Measurements from ENCODE around the gene KRTAP4-6. TPM values are rescaled to one million over a fixed set of nuclear protein-coding genes. Genes with fewer than 3 reads are reported as not detected.
"Not testable (repeated sequence)": the region's sequence is repeated elsewhere in the genome, so short reads cannot be mapped to it uniquely, and the experiment has no call there.

The KRTAP4-6 gene
- total and polyA plus RNA-seq, 2 of the 8 experiments (the other 6 are each of a cell fraction or from before 2014, with no cell fraction given): not detected

DNA sequence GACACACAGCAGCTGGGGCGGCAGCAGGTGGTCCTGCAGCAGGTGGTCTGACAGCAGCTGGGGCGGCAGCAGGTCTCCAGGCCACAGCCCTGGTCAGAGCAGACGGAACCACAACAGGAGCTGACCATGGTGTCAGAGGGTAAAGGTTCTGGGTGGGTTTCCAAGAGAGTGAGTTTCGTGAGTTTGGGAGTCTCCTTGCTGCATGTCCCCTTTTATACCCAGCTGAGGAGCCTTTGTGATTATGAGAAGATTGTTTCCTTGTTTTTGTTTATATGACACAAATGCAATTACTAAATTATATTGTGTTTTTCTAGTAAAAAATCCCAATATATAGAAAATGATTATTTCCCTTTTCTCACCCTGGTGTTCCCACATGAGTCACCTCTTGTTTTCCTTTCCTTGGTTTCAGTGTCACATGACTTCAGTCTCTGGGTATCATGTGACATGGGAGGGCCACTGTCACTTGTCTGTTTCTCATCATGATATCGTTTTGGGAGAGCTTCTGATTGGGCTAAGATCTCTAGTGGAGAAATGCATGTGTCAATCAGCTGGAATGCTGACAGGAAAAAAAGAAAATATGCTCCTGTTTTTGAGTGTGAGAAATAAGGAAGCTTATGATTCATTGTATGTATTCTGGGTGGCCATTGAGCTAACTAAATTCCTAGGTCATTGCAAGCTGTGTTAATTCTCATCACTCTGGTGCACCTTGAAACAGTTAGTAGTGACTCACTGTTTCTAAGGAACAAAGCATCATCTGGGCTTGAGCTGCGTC is at the start of gene KRTAP4-6 (continued):
- no peak for TF ChIP-seq RNF2 (IDR thresholded peaks at IDR 0.05; ENCODE audit: borderline replicate concordance, low read depth, low read length, missing control alignments, poor library complexity, severe bottlenecking)
- TF ChIP-seq CTBP2 (IDR thresholded peaks at IDR 0.05; ENCODE audit: borderline replicate concordance, insufficient read depth, insufficient read length, low read length): no peak

DNA sequence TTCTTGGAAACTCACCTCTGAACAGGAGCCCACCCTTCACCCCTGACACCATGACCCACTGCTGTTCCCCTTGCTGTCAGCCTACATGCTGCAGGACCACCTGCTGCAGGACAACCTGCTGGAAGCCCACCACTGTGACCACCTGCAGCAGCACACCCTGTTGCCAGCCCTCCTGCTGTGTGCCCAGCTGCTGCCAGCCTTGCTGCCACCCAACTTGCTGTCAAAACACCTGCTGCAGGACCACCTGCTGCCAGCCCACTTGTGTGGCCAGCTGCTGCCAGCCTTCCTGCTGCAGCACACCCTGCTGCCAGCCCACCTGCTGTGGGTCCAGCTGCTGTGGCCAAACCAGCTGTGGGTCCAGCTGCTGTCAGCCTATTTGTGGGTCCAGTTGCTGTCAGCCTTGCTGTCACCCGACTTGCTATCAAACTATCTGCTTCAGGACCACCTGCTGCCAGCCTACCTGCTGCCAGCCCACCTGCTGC is 49.5 kb upstream of the KRTAP4-6 start, which contains the start of gene KRTAP9-1:
Gene KRTAP9-1 (plus strand): TSS at position 51 of the 482 bp plus-strand sequence. CDS start 0 bp downstream, at position 51.
- H3K23ac ChIP-seq (ENCODE audit: insufficient read length); H3K23me2 ChIP-seq (ENCODE audit: low read depth, low read length); H3K79me2 ChIP-seq (ENCODE audit: control insufficient read depth in 1 of 2, insufficient read depth in 2 of 2, low read length in 2 of 2); H2BK20ac ChIP-seq (ENCODE audit: low read length); H3K9ac ChIP-seq (replicated peaks in 1 of 4; ENCODE audit: extremely low read depth in 1 of 4, low read depth in 3 of 4, low read length in 3 of 4); H3K56ac ChIP-seq (replicated peaks; ENCODE audit: insufficient read length, low read depth, low read length); H3K18ac ChIP-seq (ENCODE audit: extremely low read depth, low read length); DNase-seq (ENCODE audit: low read depth in 1 of 2, low spot score in 2 of 2); H3K36me3 ChIP-seq (ENCODE audit: control insufficient read depth in 2 of 4, insufficient read depth in 4 of 4, low read length in 3 of 4); H4K91ac ChIP-seq (replicated peaks; ENCODE audit: insufficient read length, low read length); CTCF ChIA-PET (ENCODE audit: partially characterized antibody); H3K4me2 ChIP-seq (ENCODE audit: insufficient read depth in 1 of 2, low read depth in 2 of 2, low read length in 2 of 2); H2BK12ac ChIP-seq (ENCODE audit: low read depth, low read length); H3K4ac ChIP-seq (replicated peaks; ENCODE audit: insufficient read length, low read depth, low read length); H3K14ac ChIP-seq (ENCODE audit: insufficient read length); H2AK5ac ChIP-seq (ENCODE audit: low read depth, low read length); H2BK15ac ChIP-seq (ENCODE audit: low read length); H3K4me3 ChIP-seq (ENCODE audit: extremely low read depth in 1 of 4, insufficient read depth in 2 of 4, low read depth in 3 of 4, low read length in 4 of 4); H3K79me1 ChIP-seq (ENCODE audit: low read depth, low read length); H4K5ac ChIP-seq (ENCODE audit: insufficient read length, low read depth, low read length); H3K27ac ChIP-seq (ENCODE audit: low read depth, low read length); H3K4me1 ChIP-seq (replicated peaks in 1 of 4; ENCODE audit: control insufficient read depth in 3 of 4, insufficient read depth in 4 of 4, low read length in 3 of 4); H2AFZ ChIP-seq (ENCODE audit: low read length); POLR2A ChIA-PET (ENCODE audit: partially characterized antibody); H3K27me3 ChIP-seq (replicated peaks in 1 of 4; ENCODE audit: control insufficient read depth in 3 of 4, extremely low read depth in 1 of 4, insufficient read depth in 3 of 4, low read length in 3 of 4); H4K20me1 ChIP-seq (replicated peaks in 1 of 2; ENCODE audit: control insufficient read depth in 1 of 2, insufficient read depth in 2 of 2, low read length in 2 of 2); H3K9me3 ChIP-seq (ENCODE audit: insufficient read depth in 2 of 2, low read depth in 1 of 2, low read length in 1 of 2); FAIRE-seq; H2BK120ac ChIP-seq (replicated peaks; ENCODE audit: low read depth, low read length): not testable (repeated sequence)
- WGBS, 2 experiments (ENCODE audit: extremely low coverage in 1 of 2, insufficient coverage in 1 of 2, insufficient read length in 1 of 2, insufficient replicate concordance in 2 of 2, low coverage in 1 of 2, low lambda C conversion rate in 2 of 2, missing lambda C conversion rate in 1 of 2): 92% methylated on average over 1 of the region's 1 CpG; no CpG with 5 or more reads in 1 of the 2 experiments
- Histone ChIP-seq H4K8ac (ENCODE audit: extremely low read depth, insufficient read depth, low read length) (peak within 1 kb of the TSS; percentile 35; the same call in 1 of the 2 replicates), H2BK5ac (ENCODE audit: low read depth, low read length) (0 out of 2 replicates have a peak within 1 kb of the TSS, but pooled peaks have one; percentile 8)

Measured in H1 (cell line).